IMR-90 (cell line): Measurements from ENCODE around the gene HERC3. TPM values are rescaled to one million over a fixed set of nuclear protein-coding genes. Genes with fewer than 3 reads are reported as not detected.

ENCODE experiments used
- ATAC-seq: fragments of 200-7000 bp; cut with Tn5 transposase; 2 replicates; pipeline ENCODE4 v1.9.1; 2020; ENCODE audit warnings: low read depth, mild to moderate bottlenecking, moderate library complexity
- BruUV-seq: library from RNA; stranded (reverse); fragments of 400-500 nt; replicated peaks from 2 replicates; lab custom pipeline; 2021; lab: Mats Ljungman, UMichigan
- CTCF ChIA-PET: fragments of 300-600 bp; formaldehyde crosslinking; extraction: SDS; loops from one replicate; lab custom pipeline; 2021; ENCODE audit warnings: antibody characterized with exemption; lab: Yijun Ruan, JAX
- POLR2A ChIA-PET: fragments of 300-600 bp; sonication (Branson Sonifier 250); formaldehyde crosslinking; loops from one replicate; lab custom pipeline; 2022; ENCODE audit warnings: antibody characterized with exemption; ENCODE audit not compliant: unreplicated experiment; lab: Charles Lee
- DNase-seq: peaks from one replicate; pipeline ENCODE4 v3.0.0; 2013
- H2AFZ ChIP-seq: replicated peaks from 2 replicates; pipeline ENCODE3; 2013; ENCODE audit warnings: low read length, mild to moderate bottlenecking; ENCODE audit not compliant: poor library complexity
- H2AK5ac ChIP-seq: 2 replicates; pipeline ENCODE4 v1.6.1; 2013; ENCODE audit warnings: low read depth, low read length, inconsistent platforms
- H2AK9ac ChIP-seq: replicated peaks from 2 replicates; pipeline ENCODE3; 2013; ENCODE audit warnings: mild to moderate bottlenecking, low read depth, low read length, moderate library complexity; ENCODE audit not compliant: poor library complexity
- H2BK120ac ChIP-seq: 2 replicates; pipeline ENCODE4 v1.6.1; 2013; ENCODE audit warnings: low read depth, low read length, inconsistent platforms
- H2BK15ac ChIP-seq: 3 replicates; pipeline ENCODE4 v1.6.1; 2013; ENCODE audit warnings: low read depth, low read length, inconsistent platforms
- H2BK20ac ChIP-seq: 2 replicates; pipeline ENCODE4 v1.6.1; 2013; ENCODE audit warnings: low read depth, mild to moderate bottlenecking, inconsistent platforms, low read length, moderate library complexity
- H2BK5ac ChIP-seq: 2 replicates; pipeline ENCODE4 v1.6.1; 2013; ENCODE audit warnings: mild to moderate bottlenecking, low read depth, low read length, inconsistent platforms; ENCODE audit not compliant: poor library complexity, severe bottlenecking
- H3K14ac ChIP-seq: replicated peaks from 2 replicates; pipeline ENCODE4 v1.6.1; 2013; ENCODE audit warnings: low read depth, low read length, inconsistent platforms
- H3K18ac ChIP-seq: 2 replicates; pipeline ENCODE4 v1.6.1; 2013; ENCODE audit warnings: low read depth, low read length, control low read depth
- H3K23ac ChIP-seq: 2 replicates; pipeline ENCODE4 v1.6.1; 2013; ENCODE audit warnings: low read depth, low read length, inconsistent platforms
- H3K27ac ChIP-seq: 2 replicates; pipeline ENCODE4 v1.5.1; 2013; ENCODE audit warnings: mild to moderate bottlenecking, control low read depth, low read length; ENCODE audit not compliant: insufficient read depth
- H3K27me3 ChIP-seq: 2 replicates; pipeline ENCODE4 v1.6.1; 2013; ENCODE audit warnings: low read length; ENCODE audit not compliant: control insufficient read depth, insufficient read depth
- H3K36me3 ChIP-seq: 2 replicates; pipeline ENCODE4 v1.6.1; 2013; ENCODE audit warnings: low read length, mixed read lengths; ENCODE audit not compliant: control insufficient read depth, insufficient read depth
- H3K4ac ChIP-seq: 2 replicates; pipeline ENCODE4 v1.6.1; 2013; ENCODE audit warnings: low read depth, low read length, inconsistent platforms
- H3K4me1 ChIP-seq: 2 replicates; pipeline ENCODE4 v1.6.1; 2013; ENCODE audit warnings: low read length, mixed read lengths; ENCODE audit not compliant: control insufficient read depth, insufficient read depth
- H3K4me2 ChIP-seq: 2 replicates; pipeline ENCODE4 v1.6.1; 2013; ENCODE audit warnings: low read depth, mild to moderate bottlenecking, control low read depth, low read length, moderate library complexity
- H3K4me3 ChIP-seq: 2 replicates; pipeline ENCODE4 v1.5.1; 2013; ENCODE audit warnings: low read depth, mild to moderate bottlenecking, control low read depth, low read length, moderate library complexity; ENCODE audit not compliant: insufficient read depth
- H3K56ac ChIP-seq: 2 replicates; pipeline ENCODE4 v1.6.1; 2013; ENCODE audit warnings: low read length, inconsistent platforms; ENCODE audit not compliant: insufficient read depth; ENCODE audit errors: extremely low read depth
- H3K79me1 ChIP-seq, 2 experiments: 2 replicates each; pipeline ENCODE4 v1.6.1; 2013; ENCODE audit warnings: low read length in 2 of 2, inconsistent platforms in 1 of 2, low read depth in 1 of 2
- H3K9ac ChIP-seq: 2 replicates; pipeline ENCODE4 v1.6.1; 2013; ENCODE audit warnings: low read depth, low read length, control low read depth
- H3K9me1 ChIP-seq: 2 replicates; pipeline ENCODE4 v1.6.1; 2013; ENCODE audit warnings: low read length, inconsistent platforms; ENCODE audit not compliant: insufficient read depth
- H3K9me3 ChIP-seq: 2 replicates; pipeline ENCODE4 v1.6.1; 2013; ENCODE audit warnings: low read length; ENCODE audit not compliant: control insufficient read depth, insufficient read depth
- H4K20me1 ChIP-seq: 2 replicates; pipeline ENCODE4 v1.6.1; 2013; ENCODE audit warnings: low read length, inconsistent platforms; ENCODE audit not compliant: insufficient read depth
- H4K5ac ChIP-seq: 2 replicates; pipeline ENCODE4 v1.6.1; 2013; ENCODE audit warnings: mild to moderate bottlenecking, low read depth, low read length, control low read depth
- H4K8ac ChIP-seq, 2 experiments: 2 replicates each; pipeline ENCODE4 v1.6.1; 2013; ENCODE audit warnings: low read depth in 2 of 2, low read length in 2 of 2, control low read depth in 1 of 2, inconsistent platforms in 1 of 2
- H4K91ac ChIP-seq: 2 replicates; pipeline ENCODE4 v1.6.1; 2013; ENCODE audit warnings: low read depth, low read length, inconsistent platforms; ENCODE audit not compliant: insufficient read depth
- CHD1 ChIP-seq: IDR thresholded peaks from 2 replicates; pipeline ENCODE4 v1.6.1; 2012; ENCODE audit warnings: low read depth, low read length, improper control_type of control experiment
- ELK1 ChIP-seq: fragments of 150-350 bp; IDR thresholded peaks from 2 replicates; pipeline ENCODE4 v1.6.1; 2016; ENCODE audit warnings: low read depth, mild to moderate bottlenecking, low read length, moderate library complexity, borderline replicate concordance
- FOS ChIP-seq: fragments of 150-350 bp; IDR thresholded peaks from 2 replicates; pipeline ENCODE4 v1.6.1; 2016; ENCODE audit warnings: low read depth, low read length
- MAFK ChIP-seq: IDR thresholded peaks from 2 replicates; pipeline ENCODE4 v1.6.1; 2012; ENCODE audit warnings: low read depth, low read length, improper control_type of control experiment
- MAZ ChIP-seq: IDR thresholded peaks from 2 replicates; pipeline ENCODE4 v1.6.1; 2012; ENCODE audit warnings: low read depth, mild to moderate bottlenecking, low read length, improper control_type of control experiment, moderate library complexity, borderline replicate concordance
- NFE2L2 ChIP-seq: fragments of 150-350 bp; IDR thresholded peaks from 2 replicates; pipeline ENCODE4 v1.6.1; 2016; ENCODE audit warnings: low read depth, mild to moderate bottlenecking, low read length
- POLR2A ChIP-seq: IDR thresholded peaks from 2 replicates; pipeline ENCODE4 v1.6.1; 2012; ENCODE audit warnings: mild to moderate bottlenecking, low read depth, low read length
- RAD21 ChIP-seq: IDR thresholded peaks from 2 replicates; pipeline ENCODE4 v1.6.1; 2012; ENCODE audit warnings: low read length, improper control_type of control experiment
- RCOR1 ChIP-seq: IDR thresholded peaks from 2 replicates; pipeline ENCODE4 v1.6.1; 2012; ENCODE audit warnings: mild to moderate bottlenecking, low read length, improper control_type of control experiment; ENCODE audit not compliant: insufficient replicate concordance
- RFX5 ChIP-seq: IDR thresholded peaks from 2 replicates; pipeline ENCODE4 v1.8.0; 2012; ENCODE audit warnings: low read depth, mild to moderate bottlenecking, low read length, moderate library complexity
- SMC3 ChIP-seq: fragments of 150-350 bp; IDR thresholded peaks from 2 replicates; pipeline ENCODE4 v1.6.1; 2016; ENCODE audit warnings: low read depth, mild to moderate bottlenecking, antibody characterized with exemption, low read length, moderate library complexity
- WGBS, 2 experiments: methylation state at CpG; one replicate each; pipeline versions ENCODE4 v1.1.5 to v1.1.7; 2013; ENCODE audit warnings: missing lambda C conversion rate in 2 of 2; ENCODE audit not compliant: insufficient read length in 1 of 2; ENCODE audit errors: extremely low coverage in 2 of 2; 5-methylcytosine and 5-hydroxymethylcytosine counted together
- dilution Hi-C: fragments of 300-500 bp; cut with HindIII; formaldehyde crosslinking; loops from one replicate; pipeline ENCODE4 v1.14.3; 2018; ENCODE audit warnings: low sequenced_read_pairs; ENCODE audit not compliant: unreplicated experiment
- in situ Hi-C: fragments of 300-500 bp; cut with MboI; formaldehyde crosslinking; loops from 3 replicates; pipeline ENCODE4 v1.14.3; 2019; ENCODE audit warnings: low sequenced_read_pairs, inconsistent platforms, mixed read lengths
- intact Hi-C: fragments of 100-400 bp; cut with micrococcal nuclease; formaldehyde crosslinking; loops from 2 replicates; pipeline ENCODE4 v1.10.0; 2022
- polyA plus RNA-seq, 3 experiments: library from polyadenylated mRNA; depleted of rRNA; stranded (reverse); fragments of >200 nt; gene quantifications; 2 replicates each; pipeline ENCODE4 v1.2.3, GENCODE V29; 2012; ENCODE audit warnings: low replicate concordance in 1 of 3
- total RNA-seq: library from RNA; depleted of rRNA; stranded (reverse); fragments of >200 nt; gene quantifications from 2 replicates; pipeline ENCODE4 v1.2.3, GENCODE V29; 2012
- TF ChIP-seq, protein P1 (sequence below): fragments of 150-350 bp; IDR thresholded peaks from 2 replicates; pipeline ENCODE4 v1.6.1; 2017; ENCODE audit warnings: mild to moderate bottlenecking, antibody characterized with exemption, low read length, low read depth
- TF ChIP-seq, protein P2 (sequence below): conservative IDR thresholded peaks from 2 replicates; pipeline ENCODE4 v1.5.1; 2012; ENCODE audit warnings: mild to moderate bottlenecking, low read depth, low read length, improper control_type of control experiment

Gene HERC3
- total and polyA plus RNA-seq, 2 of the 4 experiments (the other 2 are of a cell fraction): 8.9 to 9.5 TPM

- Histone ChIP-seq H2AK5ac (no peak overlapping the region), H4K20me1 (no peaks in the 10 kb centered on the region), H3K27me3 (no peaks in the 10 kb centered on the region), H3K27ac (no peak overlapping the region), H3K36me3 (no peaks in the 10 kb centered on the region), H2BK5ac (no peak overlapping the region), H2BK20ac (no peak overlapping the region), H3K9ac (no peak overlapping the region), H3K23ac (no peak overlapping the region), H4K5ac (no peak overlapping the region), H3K9me3 (no peaks in the 10 kb centered on the region), H3K18ac (no peak overlapping the region), H3K4me3 (no peak overlapping the region), H2AFZ (no peak overlapping the region), H2AK9ac (no peak overlapping the region), H3K56ac (no peak overlapping the region), H3K4ac (no peak overlapping the region), H3K79me1 (peaks cover 10 to 29% of the 10 kb centered on the region in 2 experiments; a peak in 3 of 4 replicates), H3K4me1 (peaks cover 3% of the 10 kb centered on the region), H4K91ac (no peak overlapping the region), H2BK15ac (no peak overlapping the region), H3K4me2 (no peak overlapping the region), H3K14ac (no peak overlapping the region), H4K8ac (no peak overlapping the region), H2BK120ac (no peak overlapping the region), H3K9me1 (peaks cover 3% of the 10 kb centered on the region)
- dilution Hi-C loops (no loop called here), in situ Hi-C loops (no loop called here), intact Hi-C loops (no loop called here)
- WGBS, 2 experiments: no CpG with 5 or more reads among the region's 2 CpGs
- no peak for DNase-seq
- ChIA-PET CTCF (no interaction called here), POLR2A (no interaction called here)
- ATAC-seq: no peak
- BruUV-seq: no TSS peak
- no peak for TF ChIP-seq CHD1
- TF ChIP-seq RCOR1: no peak
- no peak for TF ChIP-seq RFX5
- no peak for TF ChIP-seq RAD21
- TF ChIP-seq POLR2A: no peak
- TF ChIP-seq FOS: no peak
- TF ChIP-seq, protein P1, sequence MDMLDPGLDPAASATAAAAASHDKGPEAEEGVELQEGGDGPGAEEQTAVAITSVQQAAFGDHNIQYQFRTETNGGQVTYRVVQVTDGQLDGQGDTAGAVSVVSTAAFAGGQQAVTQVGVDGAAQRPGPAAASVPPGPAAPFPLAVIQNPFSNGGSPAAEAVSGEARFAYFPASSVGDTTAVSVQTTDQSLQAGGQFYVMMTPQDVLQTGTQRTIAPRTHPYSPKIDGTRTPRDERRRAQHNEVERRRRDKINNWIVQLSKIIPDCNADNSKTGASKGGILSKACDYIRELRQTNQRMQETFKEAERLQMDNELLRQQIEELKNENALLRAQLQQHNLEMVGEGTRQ: no peak
- no peak for TF ChIP-seq ELK1
- TF ChIP-seq NFE2L2: no peak
- TF ChIP-seq SMC3: no peak
- TF ChIP-seq MAZ: no peak
- TF ChIP-seq MAFK: no peak
- TF ChIP-seq, protein P2, sequence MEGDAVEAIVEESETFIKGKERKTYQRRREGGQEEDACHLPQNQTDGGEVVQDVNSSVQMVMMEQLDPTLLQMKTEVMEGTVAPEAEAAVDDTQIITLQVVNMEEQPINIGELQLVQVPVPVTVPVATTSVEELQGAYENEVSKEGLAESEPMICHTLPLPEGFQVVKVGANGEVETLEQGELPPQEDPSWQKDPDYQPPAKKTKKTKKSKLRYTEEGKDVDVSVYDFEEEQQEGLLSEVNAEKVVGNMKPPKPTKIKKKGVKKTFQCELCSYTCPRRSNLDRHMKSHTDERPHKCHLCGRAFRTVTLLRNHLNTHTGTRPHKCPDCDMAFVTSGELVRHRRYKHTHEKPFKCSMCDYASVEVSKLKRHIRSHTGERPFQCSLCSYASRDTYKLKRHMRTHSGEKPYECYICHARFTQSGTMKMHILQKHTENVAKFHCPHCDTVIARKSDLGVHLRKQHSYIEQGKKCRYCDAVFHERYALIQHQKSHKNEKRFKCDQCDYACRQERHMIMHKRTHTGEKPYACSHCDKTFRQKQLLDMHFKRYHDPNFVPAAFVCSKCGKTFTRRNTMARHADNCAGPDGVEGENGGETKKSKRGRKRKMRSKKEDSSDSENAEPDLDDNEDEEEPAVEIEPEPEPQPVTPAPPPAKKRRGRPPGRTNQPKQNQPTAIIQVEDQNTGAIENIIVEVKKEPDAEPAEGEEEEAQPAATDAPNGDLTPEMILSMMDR: no peak
Measured at GRCh38 chr4:88621763-88622327, 29.6 kb downstream of the HERC3 start.
